ENCODE data around the gene LIPJ.

- TF ChIP-seq POLR2A (IDR thresholded peaks at IDR 0.05; ENCODE audit: low read depth, low read length): no peak
- no peak for TF ChIP-seq TAF1 (IDR thresholded peaks at IDR 0.05; ENCODE audit: borderline replicate concordance, low read depth, low read length)
- TF ChIP-seq POLR2AphosphoS5 (IDR thresholded peaks at IDR 0.05; ENCODE audit: low read depth, low read length): no peak
These were observed 40.1 kb upstream of the LIPJ start for GRCh38 chr10:88546497-88546896.
